ENCODE data around the gene IL1RL1. TPM values are rescaled to one million over a fixed set of nuclear protein-coding genes. Genes with fewer than 3 reads are reported as not detected.

The IL1RL1 gene
- total RNA-seq, 2 experiments from 2014 or later = not detected

DNA sequence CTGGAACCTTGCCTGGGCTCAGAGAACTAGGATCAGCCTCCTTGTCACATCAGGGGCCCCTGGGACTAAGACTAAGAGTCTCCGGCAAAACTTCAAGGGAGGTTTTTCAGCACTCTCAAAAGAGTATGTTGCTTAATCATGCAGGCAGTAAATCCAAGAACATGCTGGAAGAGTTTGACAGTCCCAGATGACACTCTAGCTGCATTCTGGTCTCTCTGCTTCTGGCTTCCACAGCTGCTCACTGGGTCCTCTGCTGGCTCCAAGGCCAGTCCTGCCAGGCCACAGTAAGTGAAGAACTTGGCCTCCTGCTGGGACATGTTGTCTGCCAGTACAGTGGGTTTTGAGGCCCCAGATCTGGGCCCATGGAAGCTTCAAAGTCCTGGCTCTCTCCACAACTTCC lies 45.2 kb upstream of the IL1RL1 start:
- no peaks in the 10 kb centered on the region for H3K4me1 Mint-ChIP-seq (ENCODE audit: low read depth)
- peaks cover 12% of the 10 kb centered on the region for H3K4me1 ChIP-seq (ENCODE audit: insufficient read depth, low read length)
- ATAC-seq (ENCODE audit: poor library complexity) (no peak), DNase-seq (no peak)
- H3K9me3 ChIP-seq (ENCODE audit: control insufficient read depth in 1 of 2, insufficient read depth in 1 of 2, low read length in 2 of 2) = no peaks in the 10 kb centered on the region
- H3K36me3 ChIP-seq (ENCODE audit: insufficient read depth, low read length) = no peaks in the 10 kb centered on the region
- TF ChIP-seq, protein P1, sequence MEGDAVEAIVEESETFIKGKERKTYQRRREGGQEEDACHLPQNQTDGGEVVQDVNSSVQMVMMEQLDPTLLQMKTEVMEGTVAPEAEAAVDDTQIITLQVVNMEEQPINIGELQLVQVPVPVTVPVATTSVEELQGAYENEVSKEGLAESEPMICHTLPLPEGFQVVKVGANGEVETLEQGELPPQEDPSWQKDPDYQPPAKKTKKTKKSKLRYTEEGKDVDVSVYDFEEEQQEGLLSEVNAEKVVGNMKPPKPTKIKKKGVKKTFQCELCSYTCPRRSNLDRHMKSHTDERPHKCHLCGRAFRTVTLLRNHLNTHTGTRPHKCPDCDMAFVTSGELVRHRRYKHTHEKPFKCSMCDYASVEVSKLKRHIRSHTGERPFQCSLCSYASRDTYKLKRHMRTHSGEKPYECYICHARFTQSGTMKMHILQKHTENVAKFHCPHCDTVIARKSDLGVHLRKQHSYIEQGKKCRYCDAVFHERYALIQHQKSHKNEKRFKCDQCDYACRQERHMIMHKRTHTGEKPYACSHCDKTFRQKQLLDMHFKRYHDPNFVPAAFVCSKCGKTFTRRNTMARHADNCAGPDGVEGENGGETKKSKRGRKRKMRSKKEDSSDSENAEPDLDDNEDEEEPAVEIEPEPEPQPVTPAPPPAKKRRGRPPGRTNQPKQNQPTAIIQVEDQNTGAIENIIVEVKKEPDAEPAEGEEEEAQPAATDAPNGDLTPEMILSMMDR (IDR thresholded peaks at IDR 0.05) = no peak
- H3K9me3 Mint-ChIP-seq = no peaks in the 10 kb centered on the region
- ChIA-PET CTCF (interaction anchor here (2.2 kb wide), 1 partner anchor 26 kb away, joined by 5 read pairs; no protein-coding TSS in a partner anchor), POLR2A (no interaction called here)
- H3K27me3 Mint-ChIP-seq = no peaks in the 10 kb centered on the region
- H3K4me3 Mint-ChIP-seq = no peak overlapping the region
- H3K27ac Mint-ChIP-seq = no peak overlapping the region
- peaks cover 0 to 2% of the 10 kb centered on the region in 2 experiments for H3K27me3 ChIP-seq (ENCODE audit: control insufficient read depth in 1 of 2, insufficient read depth in 2 of 2, low read length in 2 of 2)
- no peak overlapping the region for H3K27ac ChIP-seq (ENCODE audit: low read depth in 1 of 2, low read length in 2 of 2)
- no peaks in the 10 kb centered on the region for H3K36me3 Mint-ChIP-seq (ENCODE audit: low read depth)
- intact Hi-C loops (cut with DNase I, micrococcal nuclease) = no loop called here
- H3K4me3 ChIP-seq (ENCODE audit: low read length) = no peak overlapping the region

DNA sequence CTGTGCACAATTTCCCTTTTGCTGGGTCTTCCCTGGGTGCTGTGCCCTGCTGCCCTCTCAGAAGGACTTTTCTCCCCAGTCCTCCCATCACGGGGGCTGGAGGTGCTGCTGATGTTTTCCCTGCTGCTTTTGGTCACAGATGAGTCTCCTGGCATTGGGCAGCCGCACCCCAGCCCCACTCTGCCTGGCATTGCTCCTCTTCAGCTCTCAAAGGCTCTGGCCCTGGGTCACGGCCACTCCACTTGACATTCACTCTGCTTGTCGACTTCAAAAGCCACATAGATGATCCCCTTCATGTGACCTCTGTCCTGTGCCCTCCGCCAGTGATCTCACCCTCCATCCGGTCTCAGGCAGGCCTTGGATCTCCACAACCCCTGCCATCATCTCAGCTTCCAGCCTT lies 43.6 kb upstream of the IL1RL1 start:
- Histone ChIP-seq H3K36me3 (ENCODE audit: insufficient read depth, low read length) (no peaks in the 10 kb centered on the region), H3K9me3 (ENCODE audit: control insufficient read depth in 1 of 2, insufficient read depth in 1 of 2, low read length in 2 of 2) (no peaks in the 10 kb centered on the region), H3K27ac (ENCODE audit: low read depth in 1 of 2, low read length in 2 of 2) (no peak overlapping the region), H3K4me1 (ENCODE audit: insufficient read depth, low read length) (peaks cover 9% of the 10 kb centered on the region), H3K27me3 (ENCODE audit: control insufficient read depth in 1 of 2, insufficient read depth in 2 of 2, low read length in 2 of 2) (peaks cover 0 to 2% of the 10 kb centered on the region in 2 experiments), H3K4me3 (ENCODE audit: low read length) (no peak overlapping the region)
- no peak for DNase-seq
- Mint-ChIP-seq H3K36me3 (ENCODE audit: low read depth) (no peaks in the 10 kb centered on the region), H3K4me1 (ENCODE audit: low read depth) (peaks cover 10% of the 10 kb centered on the region), H3K4me3 (no peak overlapping the region), H3K27ac (no peak overlapping the region), H3K9me3 (no peaks in the 10 kb centered on the region), H3K27me3 (peaks cover 5% of the 10 kb centered on the region)
- intact Hi-C loops (cut with DNase I, micrococcal nuclease) = no loop called here
- POLR2A ChIA-PET = no interaction called here
- CTCF ChIA-PET = interaction anchor here (2.2 kb wide), 1 partner anchor 27 kb away, joined by 5 read pairs; no protein-coding TSS in a partner anchor
- TF ChIP-seq, protein P1 (IDR thresholded peaks at IDR 0.05) = no peak
- ATAC-seq (ENCODE audit: poor library complexity) = no peak

- Mint-ChIP-seq H3K36me3 (ENCODE audit: low read depth) (no peaks in the 10 kb centered on the region), H3K4me1 (ENCODE audit: low read depth) (peaks cover 10% of the 10 kb centered on the region), H3K27me3 (peaks cover 5% of the 10 kb centered on the region), H3K27ac (no peak overlapping the region), H3K4me3 (no peak overlapping the region), H3K9me3 (no peaks in the 10 kb centered on the region)
- ChIA-PET CTCF (no interaction called here), POLR2A (no interaction called here)
- ATAC-seq (ENCODE audit: poor library complexity) (no peak), DNase-seq (no peak)
- H3K4me1 ChIP-seq (ENCODE audit: insufficient read depth, low read length) = peaks cover 8% of the 10 kb centered on the region
- no peak overlapping the region for H3K4me3 ChIP-seq (ENCODE audit: low read length)
- intact Hi-C loops (cut with DNase I, micrococcal nuclease) = no loop called here
- no peak overlapping the region for H3K27ac ChIP-seq (ENCODE audit: low read depth in 1 of 2, low read length in 2 of 2)
- peaks cover 0 to 2% of the 10 kb centered on the region in 2 experiments for H3K27me3 ChIP-seq (ENCODE audit: control insufficient read depth in 1 of 2, insufficient read depth in 2 of 2, low read length in 2 of 2)
- TF ChIP-seq, protein P1 (IDR thresholded peaks at IDR 0.05) = no peak
- H3K9me3 ChIP-seq (ENCODE audit: control insufficient read depth in 1 of 2, insufficient read depth in 1 of 2, low read length in 2 of 2) = no peaks in the 10 kb centered on the region
- no peaks in the 10 kb centered on the region for H3K36me3 ChIP-seq (ENCODE audit: insufficient read depth, low read length)
Measured at GRCh38 chr2:102268510-102269199, 42.7 kb upstream of the IL1RL1 start.

Measured in CD4-positive, alpha-beta T cell (primary cell).